NCI-H1694 (cell line): ENCODE data around the gene GRIN2C.
"Not testable (repeated sequence)": the region's sequence is repeated elsewhere in the genome, so short reads cannot be mapped to it uniquely, and the experiment has no call there.

ENCODE experiments used
- DNase-seq: peaks from one replicate; lab custom pipeline; 2025; lab: John Stamatoyannopoulos, UW

The GRIN2C gene

GRCh38 chr17:74859459-74860228 lies at the start of gene GRIN2C:
Gene GRIN2C, minus strand, starts transcription at chr17:74859885. Its CDS starts 4,793 bp downstream, at chr17:74855092.
- DNase-seq: no peak

- not testable (repeated sequence) for DNase-seq
Measured at GRCh38 chr17:74909097-74909496, 49.4 kb upstream of the GRIN2C start.

GRCh38 chr17:74907012-74907411 lies 47.3 kb upstream of the GRIN2C start:
- DNase-seq: no peak

- not testable (repeated sequence) for DNase-seq
Measured at GRCh38 chr17:74906214-74906793, 46.6 kb upstream of the GRIN2C start.

- no peak for DNase-seq
Measured at GRCh38 chr17:74904687-74905409, 45.2 kb upstream of the GRIN2C start.

- no peak for DNase-seq
Measured at GRCh38 chr17:74903671-74904070, 44.0 kb upstream of the GRIN2C start.

GRCh38 chr17:74903034-74903433 lies 43.3 kb upstream of the GRIN2C start:
- DNase-seq: no peak

GRCh38 chr17:74901353-74902135 lies 41.9 kb upstream of the GRIN2C start:
- DNase-seq: no peak

- DNase-seq: no peak
Measured at GRCh38 chr17:74900208-74900607, 40.5 kb upstream of the GRIN2C start.

GRCh38 chr17:74898376-74898946 lies 38.8 kb upstream of the GRIN2C start:
- no peak for DNase-seq

GRCh38 chr17:74893936-74894671 lies 34.4 kb upstream of the GRIN2C start:
- DNase-seq: no peak

- no peak for DNase-seq
Measured at GRCh38 chr17:74892974-74893911, 33.6 kb upstream of the GRIN2C start, which contains the start of gene FADS6. Gene FADS6, minus strand, starts transcription at chr17:74893633. Its CDS starts 38 bp downstream, at chr17:74893595.

- no peak for DNase-seq
Measured at GRCh38 chr17:74892013-74892841, 32.5 kb upstream of the GRIN2C start.

- DNase-seq: no peak
Measured at GRCh38 chr17:74890554-74890953, 30.9 kb upstream of the GRIN2C start.

GRCh38 chr17:74888469-74888868 lies 28.8 kb upstream of the GRIN2C start:
- no peak for DNase-seq

GRCh38 chr17:74883241-74883745 lies 23.6 kb upstream of the GRIN2C start:
- no peak for DNase-seq

- DNase-seq: no peak
Measured at GRCh38 chr17:74882517-74883240, 23.0 kb upstream of the GRIN2C start.

GRCh38 chr17:74881073-74881472 lies 21.4 kb upstream of the GRIN2C start:
- DNase-seq: no peak
